ENCODE measurements around the gene WDR81. TPM values are rescaled to one million over a fixed set of nuclear protein-coding genes. Genes with fewer than 3 reads are reported as not detected.

The WDR81 gene
- total RNA-seq, 1 experiment from 2014 or later, result 17.3 TPM

GRCh38 chr17:1724869-1725641, 551 bp downstream of the WDR81 start:
- Histone ChIP-seq H3K79me2 (ENCODE audit: insufficient read depth, low read length) (peaks cover 3% of the 10 kb centered on the region; the same call in 1 of the 2 replicates), H3K36me3 (ENCODE audit: control insufficient read depth in 1 of 2, insufficient read depth in 2 of 2, low read length in 2 of 2) (no peaks in the 10 kb centered on the region), H3K27ac (ENCODE audit: low read depth, low read length) (peak overlapping the region; percentile 75), H3K4me1 (ENCODE audit: control insufficient read depth in 1 of 2, insufficient read depth in 2 of 2, low read length in 2 of 2) (peaks cover 22 to 46% of the 10 kb centered on the region in 2 experiments; a peak in 3 of 4 replicates), H3K9me3 (ENCODE audit: control insufficient read depth in 1 of 2, insufficient read depth in 1 of 2, low read depth in 1 of 2, low read length in 2 of 2) (no peaks in the 10 kb centered on the region), H3K9me2 (ENCODE audit: insufficient read depth) (no peaks in the 10 kb centered on the region), H4K20me1 (ENCODE audit: insufficient read depth) (no peaks in the 10 kb centered on the region), H2AFZ (ENCODE audit: low read depth, low read length, poor library complexity, severe bottlenecking) (no peak overlapping the region), H3K4me3 (replicated peaks in 1 of 2; ENCODE audit: low read depth in 1 of 2, low read length in 2 of 2) (peak overlapping the region; percentile 54 to 66), H3K27me3 (ENCODE audit: insufficient read depth, low read length) (no peaks in the 10 kb centered on the region), H3K9ac (ENCODE audit: low read length) (peak overlapping the region; percentile 69), H3K4me2 (ENCODE audit: low read length) (peak overlapping the region; percentile 93)
- CTCF ChIA-PET, result no interaction called here
- TF ChIP-seq ZFX (IDR thresholded peaks at IDR 0.05), result peak; percentile 81; the same call in 1 of the 2 replicates
- no peak for TF ChIP-seq REST (IDR thresholded peaks at IDR 0.05; ENCODE audit: low read depth)
- RAD21 ChIA-PET (ENCODE audit: low non-redundant PET in 1 of 2, low total read pairs in 2 of 2, uncharacterized antibody in 2 of 2, unreplicated experiment in 2 of 2), result no interaction called here
- intact Hi-C loops (cut with micrococcal nuclease), result loop anchor here (5.0 kb wide), 2 partner anchors 42 to 142 kb away; no protein-coding TSS in a partner anchor
- DNase-seq (ENCODE audit: low read depth, low spot score) (no peak), ATAC-seq (peak; percentile 72)
- no TSS peak for BruUV-seq (replicated peaks)
- POLR2A ChIA-PET, result no interaction called here
